Measurements from ENCODE around the gene OTP.
"Not testable (repeated sequence)": the region's sequence is repeated elsewhere in the genome, so short reads cannot be mapped to it uniquely, and the experiment has no call there.

Gene OTP

GRCh38 chr5:77638763-77639671 lies 504 bp upstream of the OTP start:
- DNase-seq, result no peak

DNA sequence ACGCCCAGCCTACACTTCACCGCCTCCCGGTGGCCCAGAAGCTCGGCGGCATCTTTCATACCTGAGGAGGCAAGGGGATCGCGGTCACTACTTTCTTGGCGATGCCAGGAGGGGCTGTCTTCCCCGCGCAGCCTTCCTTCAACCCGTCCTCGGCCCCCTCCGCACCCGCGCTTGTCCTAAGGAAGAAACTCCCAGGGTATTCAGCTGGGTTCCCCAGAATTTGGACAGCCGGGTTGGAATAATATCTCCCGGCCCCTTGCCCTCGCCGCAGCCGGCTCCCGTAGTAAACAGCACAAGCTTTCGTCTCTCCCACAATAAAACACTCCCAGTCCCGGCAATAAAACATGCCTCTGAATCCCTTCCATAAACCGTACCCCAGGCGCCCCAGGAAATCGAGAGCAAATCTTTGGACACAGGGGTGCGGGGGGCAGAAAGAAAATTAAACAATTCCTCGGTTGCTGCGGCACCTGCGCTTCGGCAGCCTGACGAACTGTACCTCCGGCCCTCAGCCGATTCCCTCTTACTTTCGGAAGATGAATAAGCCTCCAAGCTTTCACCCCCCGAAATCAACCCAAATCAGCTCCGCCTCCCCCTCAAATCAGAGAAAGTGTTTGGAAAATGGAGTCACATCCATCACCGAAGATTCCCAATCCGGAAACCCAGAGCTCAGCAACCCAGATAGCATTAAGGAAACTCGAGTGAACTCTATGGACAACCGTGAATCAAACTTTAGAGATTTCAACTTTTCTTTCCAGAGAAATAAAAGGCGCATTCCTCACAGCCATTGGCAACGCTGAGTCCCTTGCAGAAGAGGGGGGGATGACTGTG lies 1.1 kb downstream of the OTP start:
- no peak for DNase-seq

DNA sequence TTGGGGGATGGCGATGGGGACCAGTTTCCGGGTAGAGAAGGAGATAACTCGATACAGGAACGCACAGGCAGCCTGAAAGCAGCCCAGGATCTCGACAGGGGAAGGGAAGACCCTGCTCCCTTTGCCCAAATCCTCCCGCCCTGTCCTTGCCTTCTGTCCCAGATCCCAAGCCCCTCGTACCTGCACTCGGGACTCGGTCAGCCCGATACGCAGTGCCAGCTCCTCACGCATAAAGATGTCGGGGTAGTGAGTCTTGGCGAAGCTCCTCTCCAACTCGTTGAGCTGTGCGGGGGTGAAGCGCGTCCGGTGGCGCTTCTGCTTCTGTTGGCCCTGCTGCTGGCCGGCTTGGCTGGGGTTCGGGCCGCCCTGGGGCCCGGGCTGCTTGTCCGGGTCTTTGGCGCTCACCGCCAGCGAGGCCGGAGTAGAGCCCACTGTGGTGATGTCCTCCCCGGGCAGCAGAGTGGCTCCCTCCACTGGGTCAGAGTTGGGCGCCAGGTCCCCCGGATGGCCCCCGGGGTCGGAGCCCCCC lies 1.8 kb downstream of the OTP start:
- no peak for DNase-seq

GRCh38 chr5:77635917-77636640 lies 2.4 kb downstream of the OTP start:
- no peak for DNase-seq

DNA sequence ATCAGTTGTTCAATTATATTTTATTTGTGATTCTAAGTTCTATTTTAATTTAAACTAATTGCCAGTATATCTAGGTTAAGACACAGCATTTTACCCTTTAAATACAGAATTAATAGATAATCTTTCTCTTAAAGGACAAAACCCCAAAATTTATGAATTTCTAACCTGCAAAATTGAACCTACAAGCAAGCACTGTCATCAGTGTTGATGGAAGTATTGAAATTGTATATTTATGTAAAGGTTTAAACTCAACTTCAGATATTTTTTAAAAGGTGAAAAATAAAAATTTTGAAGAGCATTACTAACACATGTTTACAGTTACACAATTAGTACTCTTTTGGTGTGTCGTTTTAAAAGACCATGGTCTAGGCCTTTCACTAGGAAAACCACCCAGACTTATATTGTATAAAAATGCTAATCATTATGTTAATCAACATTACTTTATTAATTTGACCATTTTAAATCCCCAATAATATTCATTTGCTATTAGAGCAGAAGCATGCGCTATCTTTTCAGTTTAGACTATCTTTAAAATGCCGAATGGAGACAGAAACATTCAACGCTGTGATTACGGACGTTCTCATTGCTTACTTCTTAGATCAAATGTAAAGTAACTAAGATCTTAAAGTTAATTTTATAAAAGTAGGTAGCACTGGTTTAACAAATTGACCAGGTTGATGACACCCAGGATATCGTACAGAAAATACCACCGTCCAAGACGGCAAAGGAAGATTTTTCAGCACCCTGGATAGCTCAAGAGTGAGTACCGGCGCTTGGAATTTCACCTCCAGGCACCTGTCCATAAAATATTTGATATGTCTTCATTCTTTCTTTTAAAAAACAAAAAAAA lies 3.2 kb downstream of the OTP start:
- DNase-seq, result no peak

- no peak for DNase-seq
These were observed 4.8 kb downstream of the OTP start for GRCh38 chr5:77633709-77634108.

- no peak for DNase-seq
These were observed 5.3 kb downstream of the OTP start for GRCh38 chr5:77633207-77633675.

DNA sequence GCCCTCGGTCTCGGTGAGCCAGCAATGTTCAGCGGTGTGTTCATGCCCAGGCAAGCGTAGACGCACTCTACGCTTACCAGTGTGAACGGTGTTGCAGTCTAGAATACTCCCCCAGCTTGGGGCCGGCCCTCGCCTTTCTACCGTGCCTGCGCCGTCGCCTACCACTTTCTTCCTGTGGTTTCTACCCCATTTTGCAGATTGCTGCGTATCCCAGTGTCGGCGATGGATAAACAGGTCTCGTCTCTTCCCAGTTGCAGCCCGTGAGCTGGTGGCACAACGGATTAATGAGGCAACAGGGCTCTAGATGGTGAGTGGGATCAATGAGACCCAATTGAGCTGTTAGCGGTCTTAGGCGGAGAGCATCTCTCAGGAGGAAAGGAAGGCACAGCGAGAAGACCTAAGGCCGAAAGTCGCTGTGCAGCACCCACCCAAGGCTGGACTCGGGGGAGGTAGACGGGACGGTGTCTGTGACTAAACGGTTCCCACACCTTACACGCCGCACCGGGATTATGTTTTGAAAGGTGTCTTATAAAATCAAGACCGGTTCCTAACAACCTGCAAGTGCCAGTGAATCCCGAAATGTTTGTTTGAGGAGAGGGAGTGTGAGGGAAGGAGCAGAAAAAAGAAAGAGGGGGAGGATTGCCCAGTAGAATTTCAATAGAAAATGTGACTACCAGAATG lies 5.8 kb downstream of the OTP start:
- no peak for DNase-seq

- no peak for DNase-seq
These were observed 8.3 kb downstream of the OTP start for GRCh38 chr5:77630114-77630680.

DNA sequence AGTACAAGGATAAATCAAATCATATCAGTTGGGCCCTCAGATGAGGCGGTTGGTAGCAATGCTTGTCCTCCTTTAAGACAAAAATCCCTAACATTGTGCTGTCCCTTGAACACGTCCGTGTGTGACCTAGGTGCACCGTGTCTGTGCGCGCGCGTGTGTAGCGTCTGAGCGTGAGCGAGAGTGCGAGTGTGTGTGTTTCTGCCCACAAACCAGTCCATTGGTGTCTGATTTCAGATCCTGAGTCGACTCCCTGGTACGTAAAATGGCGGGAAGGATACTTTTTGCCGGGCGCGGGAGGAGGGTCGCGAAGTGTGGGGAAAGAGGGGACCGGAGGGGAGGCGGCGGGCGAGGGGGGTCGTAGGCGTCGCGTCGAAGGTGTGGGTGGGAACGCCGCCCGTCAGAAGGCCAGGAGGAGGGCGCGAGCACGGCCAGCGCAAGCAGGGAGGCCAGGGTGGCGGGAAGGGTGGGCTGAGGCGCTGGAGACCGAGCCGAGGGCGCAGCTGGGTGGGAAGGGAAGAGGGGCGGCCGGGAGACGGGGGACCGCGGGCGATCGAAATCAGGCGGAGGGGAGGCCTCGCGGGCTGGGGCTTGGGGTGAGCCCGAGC lies 8.9 kb downstream of the OTP start:
- DNase-seq, result no peak

GRCh38 chr5:77628840-77629508 lies 9.5 kb downstream of the OTP start:
- DNase-seq, result no peak

DNA sequence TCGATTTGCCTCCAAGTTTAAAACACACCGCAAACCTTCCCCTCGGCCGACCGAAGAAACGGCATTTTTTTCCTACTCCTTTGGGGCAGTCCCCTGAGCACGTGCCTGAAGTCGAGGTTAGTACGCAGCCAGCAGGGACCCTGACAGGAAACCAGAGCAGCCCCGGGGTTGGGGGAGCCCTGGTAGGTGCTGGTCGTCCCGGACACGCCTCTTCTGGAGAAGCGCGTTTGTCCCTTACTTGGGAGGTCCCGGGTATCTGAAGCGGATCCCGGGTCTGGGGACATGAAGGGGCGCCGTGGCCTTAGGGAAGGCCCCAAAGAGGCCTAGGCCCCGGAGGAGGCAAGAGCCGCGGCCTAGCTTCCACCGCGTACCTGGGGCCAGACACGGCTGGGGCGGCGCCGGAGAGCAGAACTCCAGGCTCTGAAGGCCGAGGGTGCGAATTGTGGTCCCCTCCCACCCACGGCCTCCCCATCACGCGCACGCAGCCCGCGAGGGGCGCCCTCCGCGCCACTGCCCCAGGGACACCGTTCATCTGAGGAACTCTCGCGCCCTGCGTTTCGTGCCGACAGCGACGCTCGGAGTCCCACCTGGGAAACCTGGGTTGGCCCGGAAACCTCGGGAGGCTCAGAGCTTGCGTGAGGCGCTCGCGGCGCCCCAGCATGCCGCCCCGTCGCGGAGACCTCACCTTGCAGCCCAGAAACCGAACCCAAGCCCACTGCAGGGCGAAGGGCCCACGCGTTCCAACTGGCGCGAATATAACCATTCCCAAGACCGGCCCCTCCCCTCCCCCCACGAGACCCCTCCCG lies 10.4 kb downstream of the OTP start:
- DNase-seq, result no peak

GRCh38 chr5:77623203-77623740 lies 15.2 kb downstream of the OTP start:
- no peak for DNase-seq

- no peak for DNase-seq
These were observed 17.1 kb downstream of the OTP start for GRCh38 chr5:77621440-77621839.

DNA sequence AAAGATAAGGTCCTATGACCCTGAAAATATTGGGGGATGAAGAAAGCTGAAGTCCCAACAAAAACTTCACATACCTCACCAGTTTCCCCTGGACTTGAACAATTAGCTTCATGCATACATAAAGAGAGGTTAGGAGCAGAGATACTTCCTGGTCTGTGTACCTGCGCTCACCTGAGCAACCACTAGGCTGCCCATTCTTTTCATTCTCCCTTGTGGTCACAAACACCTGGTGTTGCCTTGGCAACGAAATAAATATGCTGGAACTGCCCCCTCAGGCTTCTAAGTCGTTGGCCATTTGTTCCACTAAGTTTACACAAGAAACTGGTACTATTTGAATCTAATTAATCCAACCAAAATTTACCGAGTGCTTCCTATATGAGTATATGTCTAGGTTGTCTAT lies 18.1 kb downstream of the OTP start:
- no peak for DNase-seq

DNA sequence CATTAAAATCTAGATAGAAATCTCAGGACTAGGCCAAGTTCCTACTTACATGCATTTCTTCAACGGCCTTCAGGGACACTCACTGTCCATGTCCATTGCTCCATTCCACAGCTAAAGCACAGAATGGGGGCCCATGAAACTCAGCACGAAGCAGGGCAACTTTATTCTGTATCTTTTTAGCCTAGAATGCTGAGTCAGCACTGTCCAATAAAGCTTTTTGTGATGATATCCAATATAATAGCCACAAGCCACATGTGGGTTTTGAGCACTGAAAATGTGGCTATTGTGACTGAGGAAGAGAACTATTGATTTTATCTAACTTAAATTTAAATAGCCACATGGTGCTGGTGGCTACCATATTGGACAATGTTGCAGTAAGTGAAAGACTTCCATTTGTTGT lies 21.6 kb downstream of the OTP start:
- no peak for DNase-seq

- not testable (repeated sequence) for DNase-seq
These were observed 29.6 kb downstream of the OTP start for GRCh38 chr5:77608927-77609326.

DNA sequence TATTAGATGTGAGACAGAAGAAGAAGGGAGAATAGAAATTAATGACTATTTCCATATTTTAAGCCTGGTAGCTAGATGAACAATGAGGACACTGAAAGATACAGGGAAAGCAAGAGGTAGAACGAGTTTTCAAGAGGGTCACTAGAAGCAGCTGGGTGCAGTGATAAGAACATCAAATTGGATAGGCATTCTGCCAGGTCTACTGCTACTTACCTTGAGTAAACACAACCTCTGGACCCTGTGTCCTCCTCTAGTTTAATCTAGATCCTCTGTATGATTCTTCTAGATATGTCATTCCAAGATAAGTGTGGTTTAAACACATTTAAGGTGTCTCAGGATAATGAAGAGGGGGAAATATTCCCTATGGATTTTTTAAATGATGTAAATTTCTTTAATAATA lies 31.2 kb downstream of the OTP start:
- no peak for DNase-seq

- no peak for DNase-seq
These were observed 32.2 kb downstream of the OTP start for GRCh38 chr5:77606279-77606678.
